ENCODE results near the gene OR51A4.
"Not testable (repeated sequence)": the region's sequence is repeated elsewhere in the genome, so short reads cannot be mapped to it uniquely, and the experiment has no call there.

OR51A4 gene

GRCh38 chr11:4947505-4947904 is at the start of gene OR51A4:
Gene OR51A4 (minus strand): TSS chr11:4947605. CDS start chr11:4947100, 505 bp downstream.
- no peak for DNase-seq

- no peak for DNase-seq
Observed at GRCh38 chr11:4994551-4994950, 47.1 kb upstream of the OR51A4 start, which contains the start of gene OR51L1. Gene OR51L1 (plus strand): TSS chr11:4994851. CDS start chr11:4998983, 4,132 bp downstream.

- no peak for DNase-seq
Observed at GRCh38 chr11:4991060-4991459, 43.7 kb upstream of the OR51A4 start.

GRCh38 chr11:4983841-4984240 is 36.4 kb upstream of the OR51A4 start:
- DNase-seq, result no peak

- no peak for DNase-seq
Observed at GRCh38 chr11:4982678-4983077, 35.3 kb upstream of the OR51A4 start.

GRCh38 chr11:4979036-4979435 is 31.6 kb upstream of the OR51A4 start:
- no peak for DNase-seq

GRCh38 chr11:4975436-4975835 is 28.0 kb upstream of the OR51A4 start:
- DNase-seq, result no peak

GRCh38 chr11:4962816-4963215 is 15.4 kb upstream of the OR51A4 start:
- DNase-seq, result no peak

GRCh38 chr11:4960877-4961276 is 13.5 kb upstream of the OR51A4 start:
- no peak for DNase-seq

- no peak for DNase-seq
Observed at GRCh38 chr11:4957396-4957795, 10.0 kb upstream of the OR51A4 start.

GRCh38 chr11:4955613-4956012 is 8.2 kb upstream of the OR51A4 start, which contains the start of gene OR51A2:
Gene OR51A2 (minus strand): TSS chr11:4955713. CDS start chr11:4955713, 0 bp downstream.
- not testable (repeated sequence) for DNase-seq

- DNase-seq, result no peak
Observed at GRCh38 chr11:4936745-4937144, 10.7 kb downstream of the OR51A4 start.

- DNase-seq, result no peak
Observed at GRCh38 chr11:4932751-4933150, 14.7 kb downstream of the OR51A4 start.

GRCh38 chr11:4926608-4927007 is 20.8 kb downstream of the OR51A4 start:
- no peak for DNase-seq

GRCh38 chr11:4924239-4924638 is 23.2 kb downstream of the OR51A4 start, which contains the start of gene OR51G1:
Gene OR51G1 (minus strand): TSS chr11:4924339. CDS start chr11:4924339, 0 bp downstream.
- no peak for DNase-seq

- DNase-seq, result no peak
Observed at GRCh38 chr11:4922304-4922703, 25.1 kb downstream of the OR51A4 start.

GRCh38 chr11:4921796-4922195 is 25.6 kb downstream of the OR51A4 start:
- no peak for DNase-seq

GRCh38 chr11:4919250-4919649 is 28.2 kb downstream of the OR51A4 start, which contains the start of gene OR51G2:
Gene OR51G2 (minus strand): TSS chr11:4919350. CDS start chr11:4915663, 3,687 bp downstream.
- no peak for DNase-seq

- no peak for DNase-seq
Observed at GRCh38 chr11:4916581-4916980, 30.8 kb downstream of the OR51A4 start.

GRCh38 chr11:4903484-4903883 is 43.9 kb downstream of the OR51A4 start, which contains the start of gene OR51A7:
Gene OR51A7 (plus strand): TSS chr11:4903783. CDS start chr11:4907370, 3,587 bp downstream.
- DNase-seq, result no peak

All from DMS153 (cell line).